ENCODE measurements around the gene TSNAXIP1.
A peak's percentile ranks its signal among the peaks of the same experiment; 100 is the strongest.

TSNAXIP1 gene

GRCh38 chr16:67833415-67834241, 26.9 kb downstream of the TSNAXIP1 start (continued):
- TF ChIP-seq PRDM10 (tag by site-specific recombination; IDR thresholded peaks at IDR 0.05) (peak; percentile 38; the same call in 1 of the 2 replicates), ZNF677 (tag by site-specific recombination; IDR thresholded peaks at IDR 0.05) (no peak), ZNF768 (tag by site-specific recombination; IDR thresholded peaks at IDR 0.05) (no peak), SP7 (tag by site-specific recombination; IDR thresholded peaks at IDR 0.05) (0 out of 2 replicates have a peak, but pooled peaks have one; percentile 18), ZNF785 (tag by site-specific recombination; IDR thresholded peaks at IDR 0.05) (no peak), ZNF830 (tag by site-specific recombination; IDR thresholded peaks at IDR 0.05; ENCODE audit: low read depth) (no peak), ZNF501 (tag by site-specific recombination; IDR thresholded peaks at IDR 0.05) (no peak), ZNF76 (tag by site-specific recombination; IDR thresholded peaks at IDR 0.05; ENCODE audit: borderline replicate concordance, low read depth) (peak; percentile 94), WT1 (tag by site-specific recombination; IDR thresholded peaks at IDR 0.05) (no peak), ZNF654 (tag by site-specific recombination; IDR thresholded peaks at IDR 0.05; ENCODE audit: low read depth) (no peak), GLI2 (tag by site-specific recombination; IDR thresholded peaks at IDR 0.05; ENCODE audit: borderline replicate concordance, low read depth) (no peak), ZNF658 (tag by site-specific recombination; IDR thresholded peaks at IDR 0.05) (no peak), ZNF747 (tag by site-specific recombination; IDR thresholded peaks at IDR 0.05) (no peak), ZNF629 (tag by site-specific recombination; IDR thresholded peaks at IDR 0.05) (0 out of 2 replicates have a peak, but pooled peaks have one; percentile 20), ZNF16 (tag by site-specific recombination; IDR thresholded peaks at IDR 0.05; ENCODE audit: low read depth) (no peak), ZNF426 (tag by site-specific recombination; IDR thresholded peaks at IDR 0.05) (no peak), SP2 (tag by site-specific recombination; IDR thresholded peaks at IDR 0.05) (peak; percentile 50), ZBTB1 (tag by site-specific recombination; IDR thresholded peaks at IDR 0.05) (no peak), ZNF423 (tag by site-specific recombination; IDR thresholded peaks at IDR 0.05) (no peak), ZNF514 (tag by site-specific recombination; IDR thresholded peaks at IDR 0.05) (no peak), ZNF518A (tag by site-specific recombination; conservative IDR thresholded peaks at IDR 0.05; ENCODE audit: low read depth) (no peak), ZNF324 (tag by site-specific recombination; IDR thresholded peaks at IDR 0.05) (no peak), ZNF132 (tag by site-specific recombination; IDR thresholded peaks at IDR 0.05; ENCODE audit: borderline replicate concordance) (no peak)
- TF ChIP-seq, protein P1, sequence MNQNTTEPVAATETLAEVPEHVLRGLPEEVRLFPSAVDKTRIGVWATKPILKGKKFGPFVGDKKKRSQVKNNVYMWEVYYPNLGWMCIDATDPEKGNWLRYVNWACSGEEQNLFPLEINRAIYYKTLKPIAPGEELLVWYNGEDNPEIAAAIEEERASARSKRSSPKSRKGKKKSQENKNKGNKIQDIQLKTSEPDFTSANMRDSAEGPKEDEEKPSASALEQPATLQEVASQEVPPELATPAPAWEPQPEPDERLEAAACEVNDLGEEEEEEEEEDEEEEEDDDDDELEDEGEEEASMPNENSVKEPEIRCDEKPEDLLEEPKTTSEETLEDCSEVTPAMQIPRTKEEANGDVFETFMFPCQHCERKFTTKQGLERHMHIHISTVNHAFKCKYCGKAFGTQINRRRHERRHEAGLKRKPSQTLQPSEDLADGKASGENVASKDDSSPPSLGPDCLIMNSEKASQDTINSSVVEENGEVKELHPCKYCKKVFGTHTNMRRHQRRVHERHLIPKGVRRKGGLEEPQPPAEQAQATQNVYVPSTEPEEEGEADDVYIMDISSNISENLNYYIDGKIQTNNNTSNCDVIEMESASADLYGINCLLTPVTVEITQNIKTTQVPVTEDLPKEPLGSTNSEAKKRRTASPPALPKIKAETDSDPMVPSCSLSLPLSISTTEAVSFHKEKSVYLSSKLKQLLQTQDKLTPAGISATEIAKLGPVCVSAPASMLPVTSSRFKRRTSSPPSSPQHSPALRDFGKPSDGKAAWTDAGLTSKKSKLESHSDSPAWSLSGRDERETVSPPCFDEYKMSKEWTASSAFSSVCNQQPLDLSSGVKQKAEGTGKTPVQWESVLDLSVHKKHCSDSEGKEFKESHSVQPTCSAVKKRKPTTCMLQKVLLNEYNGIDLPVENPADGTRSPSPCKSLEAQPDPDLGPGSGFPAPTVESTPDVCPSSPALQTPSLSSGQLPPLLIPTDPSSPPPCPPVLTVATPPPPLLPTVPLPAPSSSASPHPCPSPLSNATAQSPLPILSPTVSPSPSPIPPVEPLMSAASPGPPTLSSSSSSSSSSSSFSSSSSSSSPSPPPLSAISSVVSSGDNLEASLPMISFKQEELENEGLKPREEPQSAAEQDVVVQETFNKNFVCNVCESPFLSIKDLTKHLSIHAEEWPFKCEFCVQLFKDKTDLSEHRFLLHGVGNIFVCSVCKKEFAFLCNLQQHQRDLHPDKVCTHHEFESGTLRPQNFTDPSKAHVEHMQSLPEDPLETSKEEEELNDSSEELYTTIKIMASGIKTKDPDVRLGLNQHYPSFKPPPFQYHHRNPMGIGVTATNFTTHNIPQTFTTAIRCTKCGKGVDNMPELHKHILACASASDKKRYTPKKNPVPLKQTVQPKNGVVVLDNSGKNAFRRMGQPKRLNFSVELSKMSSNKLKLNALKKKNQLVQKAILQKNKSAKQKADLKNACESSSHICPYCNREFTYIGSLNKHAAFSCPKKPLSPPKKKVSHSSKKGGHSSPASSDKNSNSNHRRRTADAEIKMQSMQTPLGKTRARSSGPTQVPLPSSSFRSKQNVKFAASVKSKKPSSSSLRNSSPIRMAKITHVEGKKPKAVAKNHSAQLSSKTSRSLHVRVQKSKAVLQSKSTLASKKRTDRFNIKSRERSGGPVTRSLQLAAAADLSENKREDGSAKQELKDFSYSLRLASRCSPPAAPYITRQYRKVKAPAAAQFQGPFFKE (tag by site-specific recombination; IDR thresholded peaks at IDR 0.05; ENCODE audit: borderline replicate concordance) = no peak

Measured in HEK293 (cell line).